GM12878 (cell line): Measurements from ENCODE around the gene ADAMTS7. TPM values are rescaled to one million over a fixed set of nuclear protein-coding genes. Genes with fewer than 3 reads are reported as not detected.
"Not testable (repeated sequence)": the region's sequence is repeated elsewhere in the genome, so short reads cannot be mapped to it uniquely, and the experiment has no call there.

Experiments
- ATAC-seq: fragments of 200-7000 bp; cut with Tn5 transposase; 3 replicates; pipeline ENCODE4 v1.9.1; 2020; ENCODE audit warnings: mild to moderate bottlenecking, moderate library complexity
- BruUV-seq: library from RNA; stranded (reverse); fragments of 400-500 nt; replicated peaks from 2 replicates; lab custom pipeline; 2021; lab: Mats Ljungman, UMichigan
- CTCF ChIA-PET: fragments of 300-600 bp; sonication (Branson Sonifier 250); formaldehyde crosslinking; extraction: SDS; loops from one replicate; lab custom pipeline; 2021; ENCODE audit warnings: inconsistent platforms; lab: Yijun Ruan, JAX
- POLR2A ChIA-PET: fragments of 350-600 bp; formaldehyde crosslinking; extraction: SDS; loops from one replicate; lab custom pipeline; 2021; ENCODE audit warnings: inconsistent platforms; lab: Charles Lee
- RAD21 ChIA-PET: fragments of 300-600 bp; sonication (Branson Sonifier 250); formaldehyde crosslinking; loops from one replicate; lab custom pipeline; 2023; ENCODE audit warnings: antibody characterized with exemption; ENCODE audit not compliant: unreplicated experiment; lab: Charles Lee
- SMC1A ChIA-PET: fragments of 300-600 bp; sonication (Branson Sonifier 250); formaldehyde crosslinking; loops from one replicate; lab custom pipeline; 2023; ENCODE audit not compliant: unreplicated experiment, uncharacterized antibody; lab: Charles Lee
- DNase-seq: peaks from one replicate; pipeline ENCODE4 v3.0.0-alpha.2; 2011; ENCODE audit warnings: low read depth, low spot score
- FAIRE-seq: peaks from 3 replicates; lab custom pipeline; 2011; peaks lifted over from hg19 to GRCh38; lab: Jason Lieb, UNC
- H2AFZ ChIP-seq: 2 replicates; pipeline ENCODE4 v1.6.0; 2011; ENCODE audit warnings: low read depth, low read length, control low read depth; ENCODE audit not compliant: control insufficient read depth
- H3K27ac ChIP-seq: 2 replicates; pipeline ENCODE4 v1.5.1; 2011; ENCODE audit warnings: control low read depth; ENCODE audit not compliant: control insufficient read depth, insufficient read depth
- H3K27me3 ChIP-seq, 2 experiments: replicated peaks in 1 of 2; 2 replicates each; pipeline versions ENCODE4 v1.6.0 to v1.6.1; 2011; ENCODE audit warnings: low read length in 1 of 2; ENCODE audit not compliant: control insufficient read depth in 2 of 2, insufficient read depth in 2 of 2
- H3K36me3 ChIP-seq, 2 experiments: 2 replicates each; pipeline ENCODE4 v1.5.1; 2011; ENCODE audit warnings: low read length in 1 of 2; ENCODE audit not compliant: control insufficient read depth in 2 of 2, insufficient read depth in 2 of 2
- H3K4me1 ChIP-seq: 2 replicates; pipeline ENCODE4 v1.6.1; 2011; ENCODE audit warnings: mild to moderate bottlenecking, low read length, moderate library complexity, mixed read lengths; ENCODE audit not compliant: control insufficient read depth, insufficient read depth
- H3K4me2 ChIP-seq: 2 replicates; pipeline ENCODE4 v1.6.0; 2011; ENCODE audit warnings: control low read depth; ENCODE audit not compliant: control insufficient read depth, insufficient read depth
- H3K4me3 ChIP-seq: fragments of 200-600 bp; sonication (generic); 2 replicates; pipeline ENCODE4 v1.5.1; 2016
- H3K79me2 ChIP-seq: 2 replicates; pipeline ENCODE4 v1.6.0; 2011; ENCODE audit warnings: low read length; ENCODE audit not compliant: control insufficient read depth, insufficient read depth
- H3K9ac ChIP-seq: 2 replicates; pipeline ENCODE4 v1.8.0; 2011; ENCODE audit warnings: low read length, control low read depth, mixed read lengths; ENCODE audit not compliant: control insufficient read depth, insufficient read depth
- H3K9me3 ChIP-seq: replicated peaks from 3 replicates; pipeline ENCODE4 v1.5.1; 2011; ENCODE audit warnings: mild to moderate bottlenecking, low read length; ENCODE audit not compliant: control insufficient read depth, insufficient read depth
- H4K20me1 ChIP-seq: 2 replicates; pipeline ENCODE4 v1.6.0; 2011; ENCODE audit not compliant: control insufficient read depth, insufficient read depth
- ZNF687 ChIP-seq: fragments of 450-650 bp; IDR thresholded peaks from 2 replicates; pipeline ENCODE4 v1.6.1; 2017; ENCODE audit warnings: mild to moderate bottlenecking, moderate library complexity
- WGBS: methylation state at CpG from one replicate; pipeline ENCODE4 v1.1.6; 2016; ENCODE audit warnings: low lambda C conversion rate; ENCODE audit not compliant: insufficient replicate concordance, insufficient coverage; ENCODE audit errors: missing lambda C conversion rate; 5-methylcytosine and 5-hydroxymethylcytosine counted together
- in situ Hi-C: fragments of 300-500 bp; cut with MboI; formaldehyde crosslinking; loops from 9 replicates; pipeline ENCODE4 v1.14.3; 2018; ENCODE audit warnings: mixed read lengths
- intact Hi-C: fragments of 100-400 bp; cut with micrococcal nuclease; formaldehyde crosslinking; loops from one replicate; pipeline ENCODE4 v1.14.2; 2022; ENCODE audit not compliant: unreplicated experiment
- polyA plus RNA-seq, 11 experiments: library from polyadenylated mRNA; depleted of rRNA in 4 of 11; unstranded in 6 of 11; stranded (reverse) in 5 of 11; fragments of >200 nt; fragmentation: Nextera tagmentation in 4 of 11; fragmentation: Illumina TruSeq in 1 of 11; extraction: Ambion mirVana in 4 of 11; extraction: Trizol in 1 of 11; gene quantifications; 1 replicate in 1 of 11; 2 replicates in 10 of 11; pipeline versions ENCODE4 v1.2.1 to v1.2.3, GENCODE V29; 2011 to 2016; ENCODE audit warnings: inconsistent platforms in 2 of 11, missing spikeins in 2 of 11, low read depth in 1 of 11
- total RNA-seq, 4 experiments: library from RNA; depleted of rRNA in 3 of 4; stranded (reverse); fragments of >200 nt in 3 of 4; fragmentation: Illumina TruSeq in 1 of 4; extraction: Trizol in 1 of 4; gene quantifications; 2 replicates each; pipeline versions ENCODE4 v1.2.1 to v1.2.3, GENCODE V29; 2013 to 2021

ADAMTS7 gene
- total and polyA plus RNA-seq, 10 of the 15 experiments (the other 5 are each of a cell fraction or from before 2014, with no cell fraction given): 0.03 to 0.28 (median 0.06) TPM; not detected in 6

GRCh38 chr15:78754637-78755280 is 56.5 kb downstream of the ADAMTS7 start:
- H3K9me3 ChIP-seq, intact Hi-C loops: not testable (repeated sequence)
- CTCF ChIA-PET: interaction anchor here (0.7 to 1.9 kb wide), 4 partner anchors 17 to 430 kb away, joined by 3 to 8 read pairs (median 4); no protein-coding TSS in a partner anchor

GRCh38 chr15:78753751-78754535 is 57.3 kb downstream of the ADAMTS7 start:
- ATAC-seq, H3K4me3 ChIP-seq, DNase-seq, H3K9me3 ChIP-seq, H3K9ac ChIP-seq, H3K4me2 ChIP-seq, H2AFZ ChIP-seq, H4K20me1 ChIP-seq, BruUV-seq, H3K79me2 ChIP-seq, H3K27me3 ChIP-seq, POLR2A ChIA-PET, FAIRE-seq, H3K36me3 ChIP-seq, H3K27ac ChIP-seq, intact Hi-C loops: not testable (repeated sequence)
- WGBS: 67% methylated on average over 9 of the region's 10 CpGs
- SMC1A ChIA-PET: interaction anchor here (1.4 kb wide), 1 partner anchor 53 kb away, joined by 4 read pairs; no protein-coding TSS in a partner anchor
- CTCF ChIA-PET: interaction anchor here (1.4 to 1.9 kb wide), 2 partner anchors 16 to 120 kb away, joined by 5 to 8 read pairs; no protein-coding TSS in a partner anchor
- H3K4me1 ChIP-seq: peaks cover 18% of the 10 kb centered on the region
- RAD21 ChIA-PET: interaction anchor here (1.0 kb wide), 1 partner anchor 316 kb away, joined by 3 read pairs; the partner anchor contains the start of gene IREB2
- in situ Hi-C loops: loop anchor here (5.0 kb wide), 1 partner anchor 807 kb away; no protein-coding TSS in a partner anchor

More at GRCh38 chr15:78754637-78755280, 56.5 kb downstream of the ADAMTS7 start:
- H3K4me3 ChIP-seq, H3K27ac ChIP-seq, H3K9ac ChIP-seq, H3K4me2 ChIP-seq, H2AFZ ChIP-seq, BruUV-seq, H4K20me1 ChIP-seq, DNase-seq, H3K27me3 ChIP-seq, POLR2A ChIA-PET, ATAC-seq, FAIRE-seq, H3K79me2 ChIP-seq, H3K36me3 ChIP-seq: not testable (repeated sequence)
- H3K4me1 ChIP-seq: peaks cover 18% of the 10 kb centered on the region
- ChIA-PET RAD21 (interaction anchor here (1.0 kb wide), 1 partner anchor 317 kb away, joined by 3 read pairs; the partner anchor contains the start of gene IREB2), SMC1A (interaction anchor here (1.4 kb wide), 1 partner anchor 53 kb away, joined by 4 read pairs; no protein-coding TSS in a partner anchor)
- TF ChIP-seq ZNF687: peak; percentile 70; the same call in 1 of the 2 replicates
- 87% methylated on average over 13 of the region's 14 CpGs for WGBS
- in situ Hi-C loops: loop anchor here (5.0 kb wide), 1 partner anchor 807 kb away; no protein-coding TSS in a partner anchor

- DNase-seq, CTCF ChIA-PET, H3K9me3 ChIP-seq, H4K20me1 ChIP-seq, H3K27ac ChIP-seq, RAD21 ChIA-PET, POLR2A ChIA-PET, intact Hi-C loops, H3K4me2 ChIP-seq, H3K27me3 ChIP-seq, ATAC-seq, H3K36me3 ChIP-seq, H3K4me3 ChIP-seq, SMC1A ChIA-PET, FAIRE-seq, BruUV-seq, H2AFZ ChIP-seq, H3K9ac ChIP-seq, H3K79me2 ChIP-seq: not testable (repeated sequence)
- in situ Hi-C loops: loop anchor here (5.0 kb wide), 1 partner anchor 806 kb away; no protein-coding TSS in a partner anchor
- H3K4me1 ChIP-seq: peaks cover 15% of the 10 kb centered on the region
- WGBS: 51% methylated on average over 7 of the region's 7 CpGs
These were observed 58.0 kb downstream of the ADAMTS7 start for GRCh38 chr15:78753359-78753659.
